HG03442 (cell line): Measurements from ENCODE around the gene COG4.

Experiments used
- ATAC-seq: cut with Tn5 transposase; IDR thresholded peaks from one replicate; pipeline ENCODE4 v1.9.1; 2021; ENCODE audit warnings: mild to moderate bottlenecking, moderate library complexity; ENCODE audit not compliant: unreplicated experiment

COG4 gene

DNA sequence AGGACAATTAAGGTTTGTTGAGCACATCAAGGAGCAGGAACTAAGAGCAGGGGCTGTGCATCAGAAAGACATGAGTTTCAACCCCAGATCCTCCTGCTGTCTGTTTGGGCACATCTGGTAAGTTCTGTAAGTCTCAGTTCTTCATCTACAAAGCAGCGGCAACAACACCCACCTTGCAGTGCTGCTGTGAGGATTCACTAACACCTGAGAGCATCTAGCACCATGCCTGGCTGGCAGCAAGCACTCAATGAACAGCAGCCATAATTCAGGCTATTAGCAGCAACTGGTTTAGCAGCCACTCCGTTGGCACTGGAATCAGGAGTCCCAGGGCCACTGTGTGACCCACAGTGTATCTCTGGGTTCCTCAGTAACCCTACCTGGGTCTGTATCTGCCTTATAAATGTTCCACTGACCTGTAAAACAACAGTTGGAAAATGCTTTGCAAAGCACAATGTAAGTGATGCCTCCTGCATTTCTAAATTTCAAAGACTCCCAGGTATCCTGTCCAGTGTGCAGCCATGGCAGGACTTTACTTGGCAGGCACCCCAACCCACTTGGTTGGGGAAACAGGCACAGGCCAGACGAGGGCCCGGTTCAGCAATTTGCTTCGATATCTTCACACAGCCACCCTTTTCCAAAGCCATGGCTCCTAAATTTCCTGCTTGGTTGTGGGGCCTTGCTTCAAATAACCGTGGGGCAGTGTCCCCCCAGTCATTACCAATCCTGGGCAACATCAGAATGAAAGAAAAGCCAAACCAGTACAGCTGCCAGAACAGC is 88.7 kb downstream of the COG4 start:
- no peak for ATAC-seq

DNA sequence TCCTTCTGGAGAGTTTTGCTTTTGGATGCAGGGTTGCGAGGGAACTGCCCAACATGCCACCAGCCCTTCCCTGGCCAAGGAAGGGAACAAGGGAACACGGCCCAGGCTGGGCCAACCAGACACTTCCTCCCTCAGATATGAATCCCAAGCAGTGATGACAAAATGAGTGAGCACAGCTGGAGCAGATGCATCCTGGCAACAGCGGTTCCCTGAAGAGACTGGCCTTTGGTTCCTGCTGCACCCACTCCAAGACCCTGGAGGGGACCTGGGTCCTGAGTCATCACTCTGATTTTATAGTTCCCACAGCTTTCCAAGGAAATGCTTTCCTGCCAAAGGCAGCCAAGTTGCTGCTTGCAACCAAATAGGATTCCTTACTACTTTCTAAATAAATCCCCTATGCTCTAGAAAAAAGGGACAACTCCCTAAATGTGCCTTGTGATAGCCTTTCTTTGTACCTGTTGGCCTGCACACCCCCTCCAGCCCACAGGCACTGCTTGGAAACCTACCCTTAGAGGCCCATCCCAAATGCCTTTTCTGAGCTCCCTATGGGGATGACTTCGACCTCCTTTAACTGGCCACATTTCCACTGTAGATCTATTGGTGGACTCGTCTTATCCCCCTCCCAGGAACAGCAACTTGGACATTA is 89.8 kb downstream of the COG4 start:
- no peak for ATAC-seq

DNA sequence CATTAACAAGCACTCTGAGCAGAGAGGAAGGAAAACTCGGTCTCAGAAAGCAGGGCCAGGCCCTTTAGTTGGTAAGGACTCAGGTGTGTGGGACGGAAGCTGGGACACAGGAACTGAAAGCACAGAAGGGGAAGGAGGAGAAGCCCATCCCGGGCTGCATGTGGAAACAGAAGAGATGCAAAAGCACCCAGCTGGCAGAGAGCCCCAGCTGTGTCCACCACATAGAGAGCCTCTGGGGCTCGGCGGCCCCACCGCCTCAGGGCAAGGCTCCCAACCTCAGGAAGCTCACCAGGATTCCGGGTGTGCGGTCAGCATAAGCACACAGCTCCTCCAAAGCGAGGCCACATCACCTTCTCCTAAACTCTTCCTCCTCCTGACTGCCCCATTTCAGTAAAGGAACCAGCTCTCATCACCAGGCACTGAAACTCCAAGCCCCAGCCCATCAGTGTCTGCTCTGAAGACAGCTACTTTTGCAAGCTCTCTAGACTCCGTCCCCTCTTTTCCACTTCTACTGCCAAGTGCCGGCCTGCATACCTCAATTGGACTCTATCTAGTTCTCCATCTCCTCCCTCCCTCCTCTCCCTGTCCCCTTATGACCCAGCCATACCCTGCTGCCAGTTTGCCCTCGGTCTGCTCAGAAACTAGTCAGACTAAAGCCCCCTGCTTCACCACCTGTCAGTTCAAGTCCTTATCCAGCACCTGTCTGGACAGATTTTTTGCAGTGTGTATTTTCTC is 90.5 kb downstream of the COG4 start:
- no peak for ATAC-seq

GRCh38 chr16:70432356-70432722 is 91.0 kb downstream of the COG4 start:
- no peak for ATAC-seq

- peak; percentile 55 for ATAC-seq
These were observed 92.5 kb downstream of the COG4 start for GRCh38 chr16:70430667-70431536.
